Activated CD4-positive, alpha-beta T cell treated with anti-CD3 and anti-CD28 coated beads, Interleukin-2, amount 50 U/mL, for 1 hour (primary cell): ENCODE measurements around the gene TULP1.
A peak's percentile ranks its signal among the peaks of the same experiment; 100 is the strongest.
"Not testable (repeated sequence)": the region's sequence is repeated elsewhere in the genome, so short reads cannot be mapped to it uniquely, and the experiment has no call there.

Experiments used
- DNase-seq: peaks from one replicate; pipeline ENCODE4 v3.0.0-alpha.2; 2020

Gene TULP1

DNA sequence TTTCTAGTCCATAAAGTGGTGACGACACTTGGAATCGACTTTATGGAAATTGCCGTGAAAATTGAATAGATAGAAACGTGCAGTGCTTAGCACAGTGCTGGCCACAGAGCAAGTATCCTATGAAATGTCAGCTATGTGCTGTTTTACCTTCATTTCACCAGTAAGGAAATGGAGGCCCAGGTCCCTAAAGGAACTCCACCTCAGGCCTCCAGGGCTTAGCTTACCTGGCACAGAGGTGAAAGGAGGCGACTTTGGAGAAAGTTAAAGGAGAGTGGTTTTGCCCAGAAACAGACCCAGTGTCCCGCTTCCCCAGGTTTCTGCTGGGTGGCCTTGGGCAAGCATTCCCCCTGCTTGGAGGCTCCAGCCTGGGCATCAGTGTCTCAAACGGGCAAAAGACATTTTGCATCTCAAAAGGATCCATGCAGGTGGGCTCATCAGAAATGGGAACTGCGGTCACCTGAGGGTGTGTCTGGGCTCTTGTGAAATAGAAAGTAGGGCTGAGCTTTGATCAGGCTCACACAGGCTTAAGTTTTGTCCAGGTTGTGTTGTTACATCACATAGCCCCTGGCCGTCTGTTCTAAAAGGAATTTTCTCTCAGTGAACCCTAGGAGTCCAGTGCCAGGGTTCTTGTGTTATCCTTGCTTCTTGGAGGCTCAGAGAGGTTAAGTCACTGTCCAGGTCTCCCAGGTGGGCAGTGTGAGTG lies 6.8 kb upstream of the TULP1 start:
- no peak for DNase-seq

DNA sequence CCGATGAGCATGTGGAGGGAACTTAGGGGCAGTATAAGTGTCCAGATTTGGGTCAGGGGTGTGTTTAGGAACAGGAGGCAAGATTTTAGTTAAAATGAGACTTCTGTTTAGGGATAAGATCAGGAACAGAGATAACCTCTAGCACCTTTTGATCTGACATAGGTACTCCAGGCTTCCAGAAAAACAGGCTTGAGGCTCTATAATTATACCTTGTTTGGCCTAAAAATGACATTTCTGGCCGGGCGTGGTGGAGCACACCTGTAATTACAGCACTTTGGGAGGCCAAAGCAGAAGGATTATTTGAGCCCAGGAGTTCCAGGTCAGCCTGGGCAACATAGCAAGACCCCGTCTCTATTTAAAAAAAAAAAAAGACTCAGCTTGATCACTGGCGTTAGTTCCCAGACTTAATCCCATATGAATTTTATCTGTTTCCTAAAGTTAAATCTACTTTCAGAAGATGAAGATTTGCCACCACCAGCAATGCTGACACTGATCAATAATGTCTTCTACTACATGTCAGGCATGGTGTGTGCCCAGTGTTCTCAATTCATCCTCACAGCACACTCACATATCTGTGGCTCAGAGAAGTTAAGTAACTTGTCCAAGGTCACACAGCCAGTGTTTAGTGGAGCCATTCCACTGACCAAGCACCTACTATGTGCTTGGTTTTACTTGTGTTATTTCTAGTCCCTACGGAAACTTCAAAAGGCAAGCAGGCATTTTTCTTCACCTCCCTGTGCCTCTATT lies 6.0 kb upstream of the TULP1 start:
- no peak for DNase-seq

DNA sequence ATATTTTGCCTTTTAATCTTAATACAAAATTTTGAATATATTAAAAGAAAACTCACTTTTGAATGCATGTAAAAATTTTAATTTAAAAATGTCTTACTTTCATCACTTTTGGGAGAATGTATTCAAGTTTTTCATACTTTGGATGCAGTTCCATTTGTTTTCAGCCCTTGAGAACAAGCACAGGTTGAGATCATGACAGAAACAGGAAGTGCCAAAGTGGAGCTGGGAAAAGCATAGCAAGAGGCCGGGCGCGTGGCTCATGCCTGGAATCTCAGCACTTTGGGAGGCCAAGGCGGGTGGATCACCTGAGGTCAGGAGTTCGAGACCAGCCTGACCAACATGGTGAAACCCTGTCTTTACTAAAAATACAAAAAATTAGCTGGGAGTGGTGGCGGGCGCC lies 5.3 kb upstream of the TULP1 start:
- not testable (repeated sequence) for DNase-seq

DNA sequence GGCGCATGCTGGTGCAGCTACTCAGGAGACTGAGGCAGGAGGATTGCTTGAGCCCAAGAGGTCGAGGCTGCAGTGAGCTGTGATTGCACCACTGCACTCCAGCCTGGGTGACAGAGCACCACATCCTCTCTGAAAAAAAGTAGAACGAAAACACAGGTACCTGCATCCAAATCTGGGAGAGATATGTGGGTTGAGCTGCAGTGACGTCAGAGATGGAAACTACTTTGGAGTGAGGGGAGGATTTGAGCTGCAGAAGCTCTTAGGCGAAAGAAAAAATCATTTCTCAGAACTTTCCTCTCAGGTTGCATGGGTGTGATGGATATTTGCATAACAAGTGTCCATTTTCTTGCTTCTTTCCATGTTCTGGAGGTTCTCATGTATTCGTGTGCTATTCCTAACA lies 4.0 kb upstream of the TULP1 start:
- DNase-seq, result no peak

DNA sequence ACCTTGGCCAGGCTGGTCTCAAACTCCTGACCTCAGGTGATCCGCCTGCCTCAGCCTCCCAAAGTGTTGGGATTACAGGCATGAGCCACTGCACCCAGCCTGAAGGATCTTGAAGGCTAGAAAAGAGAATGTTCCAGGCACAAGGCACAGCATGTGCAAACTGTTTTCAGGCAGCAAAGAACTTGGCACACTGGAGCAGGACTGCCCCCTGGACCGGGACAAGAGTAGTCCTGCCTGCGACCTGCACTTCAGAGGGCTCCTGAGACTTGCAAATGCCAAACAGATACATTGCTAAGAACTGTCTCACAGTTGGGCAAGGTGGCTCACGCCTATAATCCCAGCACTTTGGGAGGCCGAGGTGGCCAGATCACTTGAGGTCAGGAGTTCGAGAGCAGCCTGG lies 3.2 kb upstream of the TULP1 start:
- DNase-seq, result not testable (repeated sequence)

DNA sequence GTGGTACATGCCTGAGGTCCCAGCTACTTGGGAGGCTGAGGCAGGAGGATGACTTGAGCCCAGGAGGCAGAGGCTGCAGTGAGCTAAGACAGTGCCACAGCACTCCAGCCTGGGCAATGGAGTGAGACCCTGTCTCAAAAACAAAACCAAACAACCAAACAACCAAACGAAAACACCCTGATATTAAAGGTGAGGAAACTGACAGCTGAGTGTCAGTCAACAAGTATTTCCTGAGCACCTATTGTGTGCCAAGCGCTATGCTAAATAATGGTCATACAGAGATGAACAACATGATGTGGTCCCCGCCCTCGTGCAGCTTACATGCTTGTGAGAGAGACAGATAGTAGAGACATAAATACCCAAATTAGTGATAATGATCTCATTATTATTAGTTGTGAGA lies 1.9 kb upstream of the TULP1 start:
- no peak for DNase-seq

DNA sequence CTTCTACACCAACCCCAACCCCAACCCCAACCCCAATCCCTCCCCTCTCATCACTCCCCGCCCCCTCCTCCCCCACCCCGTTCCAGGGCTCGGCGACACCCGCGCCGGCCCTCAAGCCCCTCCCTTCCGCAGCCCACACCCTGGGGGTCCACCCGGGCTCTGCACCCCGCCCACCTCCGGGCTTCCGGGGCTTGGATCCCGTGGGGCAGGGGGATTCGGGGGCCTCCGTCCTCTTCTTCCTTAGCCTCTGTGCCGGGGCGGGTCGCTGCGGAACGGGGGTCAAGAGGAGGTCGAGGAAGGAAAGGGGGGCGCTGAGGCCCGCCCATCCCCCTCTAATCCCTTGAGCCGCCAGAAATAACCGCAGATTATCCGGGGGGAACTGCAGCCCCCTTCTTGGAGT lies 690 bp downstream of the TULP1 start:
- DNase-seq, result no peak

DNA sequence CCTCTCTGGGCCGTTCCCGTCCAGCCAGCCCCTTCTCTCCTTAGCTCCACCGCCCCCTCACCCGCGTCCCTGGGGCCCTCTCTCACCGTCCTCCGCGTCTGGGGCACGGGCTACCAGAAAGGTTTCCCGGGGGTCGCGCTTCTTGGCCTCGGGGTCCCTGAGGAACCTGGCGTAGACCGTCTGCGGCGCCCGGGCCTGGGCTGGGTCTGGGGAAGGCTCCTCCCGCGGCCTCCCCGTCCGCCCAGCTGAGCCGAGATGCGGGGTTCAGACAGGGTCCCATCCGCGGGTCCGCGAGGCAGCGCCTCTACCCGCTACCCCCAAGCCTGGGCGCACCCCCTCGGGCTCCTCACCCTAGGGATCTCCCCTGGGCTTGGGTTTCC lies 1.1 kb downstream of the TULP1 start:
- no peak for DNase-seq

DNA sequence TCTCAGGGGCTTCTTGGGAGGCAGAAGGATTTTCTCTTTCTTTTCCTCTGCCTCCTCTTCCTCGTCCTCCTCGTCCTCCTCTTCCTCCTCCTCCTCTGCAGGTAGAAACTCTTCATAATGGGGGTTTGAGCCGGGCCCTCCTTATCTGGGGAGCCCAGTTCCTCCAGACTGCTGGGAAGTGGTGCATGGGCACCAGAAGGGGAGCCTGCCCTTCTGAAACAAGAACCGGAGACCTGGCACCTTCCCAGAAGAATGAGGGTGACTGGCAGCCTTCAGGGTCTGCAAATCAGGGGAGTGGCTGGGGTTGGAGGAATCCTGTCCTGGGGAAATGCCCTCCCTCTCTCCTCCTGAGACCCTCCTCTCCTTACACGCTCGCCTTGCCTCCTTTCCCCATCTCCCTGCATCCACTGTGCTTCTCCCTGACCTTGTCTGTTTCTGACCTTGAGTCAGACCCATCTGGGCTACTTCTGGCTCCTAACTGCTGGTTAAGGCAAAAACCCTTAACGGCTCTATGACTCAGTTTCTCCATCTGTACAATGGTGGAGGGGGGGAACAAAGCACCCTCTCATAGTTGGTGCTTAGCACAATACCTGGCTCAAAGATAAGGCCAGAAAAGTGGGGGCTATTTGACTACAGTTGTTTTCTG lies 1.7 kb downstream of the TULP1 start:
- DNase-seq, result no peak

DNA sequence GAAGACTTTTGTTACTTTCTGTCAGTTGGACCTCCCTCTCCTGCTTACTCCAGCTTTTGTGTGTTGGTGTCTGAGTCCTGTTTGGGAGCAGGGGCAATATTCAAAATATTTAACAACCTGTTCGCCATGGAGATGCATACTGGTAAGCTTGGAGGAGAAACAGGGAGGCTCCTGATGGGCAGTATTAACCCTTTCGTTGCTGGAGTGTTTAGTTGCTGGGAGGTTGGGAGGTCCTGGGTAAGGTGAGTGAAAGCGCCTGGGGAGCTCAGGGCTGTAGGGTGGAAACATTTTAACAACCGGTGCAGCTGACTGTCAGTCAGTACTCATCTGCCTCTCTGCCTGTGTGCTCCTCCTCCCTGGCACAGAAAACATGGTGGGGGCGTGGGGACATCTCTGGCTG lies 4.2 kb downstream of the TULP1 start:
- DNase-seq, result no peak

DNA sequence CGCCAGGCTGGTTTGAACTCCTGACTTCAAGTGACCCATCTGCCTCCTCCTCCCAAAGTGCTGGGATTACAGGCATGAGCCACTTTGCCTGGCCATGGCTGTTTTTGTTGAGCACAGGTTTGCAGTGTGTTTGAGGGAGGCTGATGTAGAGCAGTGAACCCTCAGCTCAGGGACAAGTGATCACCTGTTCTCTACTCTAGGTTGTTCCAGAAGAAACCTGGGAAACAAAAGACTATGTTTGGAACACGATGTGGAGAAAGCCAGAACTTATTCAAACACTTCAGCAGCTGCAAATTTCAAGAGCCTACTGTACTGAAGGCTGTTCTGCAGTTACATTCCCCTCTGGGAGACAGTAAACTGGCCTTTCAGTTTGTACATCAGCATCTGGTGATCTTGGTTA lies 4.7 kb downstream of the TULP1 start:
- DNase-seq, result no peak

DNA sequence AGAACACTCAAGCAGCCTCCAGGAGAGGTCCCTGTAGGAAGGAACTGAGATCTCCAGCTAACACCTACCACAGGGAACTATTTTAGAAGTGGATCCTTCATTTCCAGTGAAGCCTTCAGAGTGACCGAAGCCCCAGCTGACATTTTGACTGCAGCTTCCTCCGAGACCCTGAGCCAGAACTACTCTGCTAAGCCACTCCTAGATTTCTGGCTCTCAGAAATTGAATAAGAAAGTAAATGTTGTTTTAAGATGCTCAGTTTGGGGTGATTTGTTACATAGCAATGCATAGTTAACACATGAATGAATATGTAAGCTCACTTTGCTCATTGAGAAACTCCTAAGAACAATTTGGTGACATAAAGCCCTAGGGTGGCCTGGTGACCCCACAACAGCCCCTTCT lies 5.5 kb downstream of the TULP1 start:
- DNase-seq, result no peak

DNA sequence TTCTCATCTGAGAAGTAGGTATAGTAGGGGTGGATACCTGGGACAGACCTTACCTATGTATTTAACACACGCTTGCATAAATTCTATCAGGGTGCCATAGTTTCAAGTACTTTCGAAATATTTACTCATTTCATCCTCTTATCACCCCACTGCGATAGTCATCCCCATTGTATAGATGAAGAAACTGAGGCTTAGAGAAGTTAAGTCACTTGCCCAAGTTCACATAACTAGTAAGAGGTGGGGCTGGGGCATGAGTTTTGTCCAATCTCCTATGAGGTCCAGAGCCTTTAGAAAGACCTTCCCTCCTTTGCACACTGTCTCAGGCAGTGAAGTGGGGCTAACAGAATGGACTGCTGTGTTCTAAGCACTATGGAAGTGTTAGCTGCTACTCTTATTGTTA lies 6.2 kb downstream of the TULP1 start:
- no peak for DNase-seq

DNA sequence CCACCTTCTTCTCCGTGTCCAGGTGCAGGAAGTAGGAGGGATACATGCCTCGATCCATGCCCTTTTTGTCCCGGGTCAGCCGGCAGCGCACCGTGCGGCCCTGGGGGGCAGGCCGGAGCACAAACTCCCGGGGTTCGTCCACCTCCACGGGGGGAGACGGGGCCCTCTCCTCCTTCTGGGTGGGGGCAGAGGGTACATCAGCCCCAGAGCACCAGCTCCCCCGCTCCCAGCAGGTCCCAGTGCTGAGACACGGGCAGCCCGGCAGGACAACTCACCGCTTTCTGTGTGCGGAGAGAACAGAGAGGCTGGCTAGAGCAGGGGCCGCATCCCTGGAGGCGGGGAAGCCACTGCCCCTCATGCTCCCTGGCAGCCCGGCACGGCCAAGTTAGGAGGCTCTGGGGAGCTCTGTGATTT lies 6.7 kb downstream of the TULP1 start:
- DNase-seq, result no peak

DNA sequence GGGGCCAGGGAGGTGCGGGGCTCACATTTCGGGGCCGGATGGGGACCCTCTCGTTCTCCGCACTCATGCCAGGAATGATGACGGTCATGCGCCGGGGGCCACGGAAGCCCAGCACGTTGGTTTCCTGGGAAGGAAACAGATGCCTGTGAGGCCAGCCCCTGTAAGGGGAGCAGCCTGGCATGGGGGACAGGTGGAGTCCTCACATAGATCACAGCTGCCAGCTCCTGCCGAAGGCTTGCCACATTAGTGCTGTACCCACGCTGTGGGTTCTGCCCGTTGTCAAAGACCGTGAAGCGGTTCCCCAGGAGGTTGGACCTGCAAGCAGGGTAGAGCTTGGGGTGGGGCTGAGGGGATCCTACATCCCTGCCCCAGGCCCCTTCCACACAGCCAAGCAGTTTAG lies 9.2 kb downstream of the TULP1 start:
- no peak for DNase-seq

DNA sequence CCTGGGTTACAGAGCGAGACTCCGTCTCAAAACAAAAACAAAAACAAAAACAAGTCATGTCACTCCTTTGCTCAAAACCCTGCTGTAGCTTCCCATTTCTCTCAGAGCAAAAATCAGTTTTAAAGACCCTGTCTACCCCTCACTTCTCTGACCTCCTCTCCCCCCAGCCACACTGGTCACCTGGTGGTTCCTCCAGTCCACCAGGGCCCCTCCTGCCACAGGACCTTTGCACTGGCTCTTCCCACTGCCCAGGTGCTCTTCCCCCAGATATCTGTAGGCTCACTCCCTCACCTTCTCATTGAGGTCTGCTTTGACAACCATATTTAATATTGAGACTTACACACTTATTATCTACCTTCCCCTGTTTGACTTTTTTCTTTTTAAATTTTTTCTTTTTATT lies 10.9 kb downstream of the TULP1 start:
- no peak for DNase-seq

DNA sequence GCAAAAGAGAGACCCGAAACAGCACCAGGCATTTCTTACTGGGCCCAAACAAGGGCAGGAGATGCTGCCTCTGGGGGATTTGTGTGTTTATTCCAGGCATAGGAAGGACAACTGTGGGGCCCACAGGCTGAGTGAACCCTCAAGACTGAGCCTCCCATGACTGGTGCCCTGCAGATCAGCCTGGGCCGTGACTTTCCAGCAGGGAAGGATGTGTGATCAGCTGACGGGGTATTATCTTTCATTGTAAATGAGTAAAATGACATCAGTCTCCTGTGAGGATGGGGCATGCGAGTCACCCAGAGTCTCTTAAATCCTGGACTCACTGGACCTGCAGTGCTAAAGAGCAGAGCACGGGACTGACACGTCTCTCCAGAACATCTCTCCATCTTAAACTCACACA lies 11.9 kb downstream of the TULP1 start:
- DNase-seq, result no peak

DNA sequence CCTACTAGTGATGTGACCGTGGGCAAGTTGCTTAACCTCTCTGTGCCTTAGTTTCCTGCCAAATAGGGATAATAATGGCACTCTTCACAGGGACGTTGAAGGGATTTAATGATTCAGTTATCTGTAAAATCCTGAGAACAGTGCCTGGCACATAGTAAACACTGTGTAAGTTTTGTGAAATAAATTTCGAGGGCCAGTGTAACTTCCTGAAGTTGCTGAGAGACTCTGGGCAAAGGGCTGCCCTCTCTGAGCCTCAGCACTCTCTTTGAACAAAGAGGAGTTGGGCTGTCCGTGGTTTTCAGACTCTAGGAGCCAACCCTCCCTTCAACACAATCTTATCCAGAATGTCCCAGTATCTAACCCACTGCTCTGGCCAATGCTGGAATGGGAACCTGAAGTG lies 13.3 kb downstream of the TULP1 start:
- no peak for DNase-seq

DNA sequence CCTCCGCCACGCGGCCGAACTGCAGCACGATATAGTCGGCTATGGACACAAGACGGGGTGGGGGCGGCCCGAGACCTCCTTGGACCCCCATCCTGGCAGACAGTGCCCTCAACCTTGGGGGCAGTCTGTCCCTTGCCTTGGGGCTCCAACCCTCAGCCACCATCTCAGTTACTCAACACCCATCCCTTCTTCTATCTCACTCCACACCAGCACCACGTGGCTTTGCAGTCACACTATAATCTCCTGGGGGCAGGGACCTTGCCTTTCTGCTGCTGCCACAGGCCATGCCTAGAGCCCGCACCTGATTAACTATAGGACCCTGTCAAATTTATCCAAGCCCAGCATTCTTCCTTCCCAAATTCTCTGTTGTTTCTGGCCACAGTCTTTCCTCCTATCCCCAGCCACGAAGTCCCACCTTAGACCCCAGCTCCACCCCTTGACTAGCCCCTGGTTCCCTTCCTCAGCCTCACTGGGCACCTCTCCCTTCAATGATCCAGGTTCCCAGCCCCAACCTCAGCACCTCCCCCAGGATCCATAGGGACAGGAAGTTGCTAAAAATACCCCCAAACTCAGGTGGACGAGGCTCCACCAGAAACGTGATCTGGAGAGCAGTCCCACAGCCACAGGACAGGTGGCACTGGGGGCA lies 14.2 kb downstream of the TULP1 start:
- no peak for DNase-seq

DNA sequence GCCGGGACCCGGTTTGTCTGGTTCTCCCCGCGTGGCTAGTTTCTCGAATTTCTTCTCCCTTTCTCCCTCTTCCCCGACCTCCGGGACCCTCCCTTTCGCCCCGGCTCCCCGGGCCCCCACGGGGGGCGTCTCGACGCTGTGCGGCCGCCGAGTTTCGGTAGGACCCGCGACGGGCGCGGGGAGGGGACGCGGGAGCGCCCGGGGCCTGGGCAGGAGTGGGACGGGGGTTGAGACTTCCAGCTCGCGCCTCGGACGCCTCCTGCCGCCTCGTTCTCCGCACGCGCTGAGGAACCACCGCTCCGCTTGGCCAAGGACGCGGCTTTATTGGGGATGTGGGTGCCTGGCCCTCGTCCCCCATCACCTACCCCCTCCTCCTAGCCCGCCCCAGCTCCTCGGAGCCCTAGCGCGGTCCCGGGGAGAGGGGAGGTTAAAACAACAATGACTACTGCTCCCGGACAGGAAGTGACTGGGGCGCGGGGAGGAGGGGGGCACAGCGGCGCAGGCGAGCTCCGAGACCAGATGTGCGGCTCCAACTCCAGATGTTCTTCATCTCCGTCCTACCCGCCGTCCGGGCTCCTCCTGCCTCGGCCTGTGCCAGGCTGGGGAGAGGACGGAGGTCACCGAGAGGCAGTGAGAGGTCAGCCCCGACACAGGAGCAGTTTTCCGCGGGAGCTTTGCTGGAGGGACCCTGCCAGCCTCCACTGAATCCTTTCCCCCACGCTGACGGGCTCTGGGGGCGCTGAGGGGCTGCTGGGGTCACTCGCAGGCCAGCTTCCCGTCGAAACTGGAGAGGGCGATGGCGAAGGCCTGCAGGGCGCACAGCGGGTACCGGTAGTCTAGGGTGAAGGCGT lies 14.9 kb downstream of the TULP1 start:
- peak; percentile 27 for DNase-seq

DNA sequence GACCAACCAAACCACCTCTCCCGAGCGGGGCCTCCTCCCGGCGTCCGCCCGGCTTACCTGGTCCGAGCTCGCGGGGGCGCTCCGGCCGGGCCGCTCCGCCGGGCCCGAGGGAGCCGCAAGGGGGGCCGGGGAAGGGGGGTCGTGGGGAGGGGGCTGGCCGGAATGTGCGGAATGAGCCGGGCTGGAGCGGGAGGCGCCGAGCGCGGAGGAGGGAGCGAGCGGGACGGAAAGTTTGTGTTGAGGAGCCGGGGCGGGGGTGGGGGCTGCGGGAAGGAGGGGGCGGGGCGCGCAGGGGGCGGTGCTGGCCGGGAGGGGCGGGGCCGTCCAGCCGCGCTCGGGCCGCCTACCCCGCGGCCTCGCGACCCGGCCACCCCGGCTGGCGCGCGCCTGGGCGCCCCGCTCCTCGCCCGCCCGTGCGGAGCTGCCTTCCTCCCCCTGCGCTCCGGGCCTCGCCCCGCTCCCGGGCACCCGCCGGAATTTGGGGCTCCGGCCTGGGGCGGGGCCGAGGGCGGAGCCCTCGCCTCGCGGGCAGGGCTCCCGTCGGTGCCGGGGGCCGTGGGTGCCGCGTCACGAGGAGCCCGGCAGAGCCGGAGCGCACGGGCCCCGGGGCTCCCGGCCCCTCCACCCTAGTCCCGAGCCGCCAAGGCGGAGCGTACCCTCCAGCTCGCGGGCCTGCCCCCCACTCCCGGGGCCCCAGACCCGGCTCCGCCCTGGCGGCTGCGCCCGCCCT lies 15.7 kb downstream of the TULP1 start, which contains the start of gene TEAD3:
Gene TEAD3, minus strand, starts transcription at position 239 of the 730 bp plus-strand sequence.
- peak; percentile 31 for DNase-seq
